Measurements from ENCODE around the gene ZNF281. TPM values are rescaled to one million over a fixed set of nuclear protein-coding genes. Genes with fewer than 3 reads are reported as not detected.

ZNF281 gene, protein sequence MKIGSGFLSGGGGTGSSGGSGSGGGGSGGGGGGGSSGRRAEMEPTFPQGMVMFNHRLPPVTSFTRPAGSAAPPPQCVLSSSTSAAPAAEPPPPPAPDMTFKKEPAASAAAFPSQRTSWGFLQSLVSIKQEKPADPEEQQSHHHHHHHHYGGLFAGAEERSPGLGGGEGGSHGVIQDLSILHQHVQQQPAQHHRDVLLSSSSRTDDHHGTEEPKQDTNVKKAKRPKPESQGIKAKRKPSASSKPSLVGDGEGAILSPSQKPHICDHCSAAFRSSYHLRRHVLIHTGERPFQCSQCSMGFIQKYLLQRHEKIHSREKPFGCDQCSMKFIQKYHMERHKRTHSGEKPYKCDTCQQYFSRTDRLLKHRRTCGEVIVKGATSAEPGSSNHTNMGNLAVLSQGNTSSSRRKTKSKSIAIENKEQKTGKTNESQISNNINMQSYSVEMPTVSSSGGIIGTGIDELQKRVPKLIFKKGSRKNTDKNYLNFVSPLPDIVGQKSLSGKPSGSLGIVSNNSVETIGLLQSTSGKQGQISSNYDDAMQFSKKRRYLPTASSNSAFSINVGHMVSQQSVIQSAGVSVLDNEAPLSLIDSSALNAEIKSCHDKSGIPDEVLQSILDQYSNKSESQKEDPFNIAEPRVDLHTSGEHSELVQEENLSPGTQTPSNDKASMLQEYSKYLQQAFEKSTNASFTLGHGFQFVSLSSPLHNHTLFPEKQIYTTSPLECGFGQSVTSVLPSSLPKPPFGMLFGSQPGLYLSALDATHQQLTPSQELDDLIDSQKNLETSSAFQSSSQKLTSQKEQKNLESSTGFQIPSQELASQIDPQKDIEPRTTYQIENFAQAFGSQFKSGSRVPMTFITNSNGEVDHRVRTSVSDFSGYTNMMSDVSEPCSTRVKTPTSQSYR
- total RNA-seq = 10 to 100 TPM; 29.8 to 31.3 TPM

DNA sequence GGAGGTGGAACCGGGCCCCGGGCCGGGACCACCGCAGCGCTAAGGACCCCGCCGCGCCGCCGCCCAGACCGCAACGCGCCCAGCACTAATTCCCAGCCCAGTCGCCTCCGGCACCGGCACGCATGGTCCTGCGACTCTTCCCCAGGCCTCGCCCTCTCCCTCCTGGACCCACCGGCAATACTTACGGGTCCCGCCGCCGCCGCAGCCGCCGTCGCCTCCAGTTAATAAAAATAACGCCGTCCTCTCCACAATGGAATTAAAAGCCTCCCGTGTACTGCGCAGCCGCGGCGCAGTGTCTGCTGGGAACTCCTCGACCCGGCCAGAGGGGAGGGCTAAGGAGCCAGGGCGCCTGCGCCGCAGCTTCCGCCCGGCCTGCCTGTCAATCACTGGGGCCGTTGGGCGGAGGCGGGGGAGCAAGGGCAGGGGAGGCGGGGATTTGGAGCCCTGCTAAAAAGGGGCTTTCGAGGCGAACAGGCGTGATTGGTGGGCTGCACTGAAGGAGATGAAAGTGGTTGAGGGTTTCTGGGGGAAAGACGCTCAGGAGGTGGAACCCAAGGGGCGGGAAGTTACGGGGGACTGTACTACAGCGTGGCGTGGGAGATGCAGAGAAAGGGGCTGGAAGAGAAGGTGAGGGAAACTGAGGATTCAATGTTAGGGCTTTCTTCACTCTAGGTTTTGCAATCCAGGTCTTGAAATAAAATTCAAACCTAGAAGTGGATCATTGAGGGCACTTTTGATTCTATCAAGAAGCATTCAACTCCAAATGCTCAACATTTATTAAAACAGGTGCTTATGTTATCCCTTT is at the start of gene ZNF281:
Gene ZNF281, minus strand, starts transcription at position 276 of the 805 bp plus-strand sequence. CDS start 331 bp downstream, outside the sequence.
- H3K27ac Mint-ChIP-seq = peak within 1 kb of the TSS; percentile 92 to 97
- peak; percentile 97 for DNase-seq (ENCODE audit: low spot score)
- H3K4me3 Mint-ChIP-seq = peak within 1 kb of the TSS; percentile 94
- peak; percentile 99 for ATAC-seq
- peaks cover 0 to 2% of the 10 kb centered on the region in 2 donors for H3K27me3 Mint-ChIP-seq
- peaks cover 38% of the 10 kb centered on the region for H3K36me3 Mint-ChIP-seq
- peaks cover 48 to 59% of the 10 kb centered on the region in 2 donors for H3K4me1 Mint-ChIP-seq (ENCODE audit: low read depth in 2 of 2)
- no peaks in the 10 kb centered on the region for H3K9me3 Mint-ChIP-seq

DNA sequence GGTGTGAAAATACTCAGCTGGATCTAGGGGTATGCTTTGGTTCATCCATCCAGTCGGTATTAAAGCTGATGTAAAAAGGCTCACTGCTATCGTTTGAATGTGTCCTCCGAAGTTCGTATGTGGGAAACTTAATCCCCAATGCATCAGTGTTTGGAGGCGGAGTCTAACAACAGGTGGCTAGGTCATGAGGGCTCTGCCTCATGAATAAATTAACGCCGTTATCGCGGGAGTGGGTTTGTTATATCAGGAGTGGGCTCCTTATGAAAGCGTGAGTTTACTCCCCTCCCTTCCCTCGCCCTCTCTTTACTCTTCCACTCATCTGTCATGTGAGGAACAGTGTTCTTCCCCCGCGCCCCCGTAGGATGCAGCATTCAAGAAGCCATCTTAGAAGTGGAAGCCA is 48.9 kb upstream of the ZNF281 start:
- no peaks in the 10 kb centered on the region for H3K27me3 Mint-ChIP-seq
- no peaks in the 10 kb centered on the region for H3K4me1 Mint-ChIP-seq (ENCODE audit: low read depth in 2 of 2)
- ATAC-seq (no peak), DNase-seq (ENCODE audit: low spot score) (no peak)
- H3K4me3 Mint-ChIP-seq = no peak overlapping the region
- no peaks in the 10 kb centered on the region for H3K9me3 Mint-ChIP-seq
- H3K36me3 Mint-ChIP-seq = no peaks in the 10 kb centered on the region
- H3K27ac Mint-ChIP-seq = no peak overlapping the region

DNA sequence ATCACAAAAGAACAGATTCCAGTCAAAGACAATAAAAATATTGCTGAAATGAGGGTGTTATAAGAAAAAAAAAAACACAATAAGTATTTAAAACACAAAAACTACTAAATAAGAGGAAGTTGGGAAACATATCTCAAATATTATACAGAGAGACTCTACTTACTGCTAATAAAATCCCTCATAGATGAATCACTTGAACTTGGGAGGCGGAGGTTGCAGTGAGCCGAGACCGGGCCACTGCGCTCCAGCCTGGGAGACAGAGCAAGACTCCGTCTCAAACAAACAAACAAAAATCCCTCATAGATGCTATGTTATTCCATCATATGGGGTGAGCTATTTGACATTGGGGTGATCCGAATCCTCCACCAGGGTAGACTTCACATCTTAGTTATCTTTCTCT is 48.0 kb upstream of the ZNF281 start:
- peaks cover 7 to 8% of the 10 kb centered on the region in 2 donors for H3K4me1 Mint-ChIP-seq (ENCODE audit: low read depth in 2 of 2)
- H3K27me3 Mint-ChIP-seq = peaks cover 0 to 5% of the 10 kb centered on the region in 2 donors
- DNase-seq (ENCODE audit: low spot score) (no peak), ATAC-seq (no peak)
- no peaks in the 10 kb centered on the region for H3K9me3 Mint-ChIP-seq
- H3K4me3 Mint-ChIP-seq = no peak overlapping the region
- H3K27ac Mint-ChIP-seq = no peak overlapping the region
- H3K36me3 Mint-ChIP-seq = no peaks in the 10 kb centered on the region

DNA sequence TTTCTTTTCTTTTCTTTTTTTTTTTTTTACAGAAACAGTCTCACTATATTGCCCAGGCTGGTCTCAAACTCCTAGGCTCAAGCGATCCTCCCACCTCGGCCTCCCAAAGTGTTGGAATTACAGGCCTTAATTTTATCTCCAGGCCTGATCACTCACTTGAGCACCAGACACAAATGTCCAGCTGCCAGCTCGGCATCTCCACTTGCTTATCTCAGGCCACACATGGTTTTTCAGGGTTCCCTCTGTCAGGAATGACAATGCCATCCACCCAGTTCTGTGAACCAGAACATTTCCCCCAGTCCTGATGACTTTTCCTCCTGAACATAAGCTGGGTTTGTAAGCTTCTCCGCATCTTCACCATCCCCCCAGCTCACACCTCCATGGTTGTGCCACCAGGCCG is 44.6 kb upstream of the ZNF281 start:
- Mint-ChIP-seq H3K4me3 (no peak overlapping the region), H3K27ac (peak overlapping the region in 1 of 2 donors; percentile 69), H3K4me1 (ENCODE audit: low read depth in 2 of 2) (peaks cover 13% of the 10 kb centered on the region in 2 donors), H3K27me3 (peaks cover 0 to 6% of the 10 kb centered on the region in 2 donors), H3K9me3 (no peaks in the 10 kb centered on the region), H3K36me3 (peaks cover 5% of the 10 kb centered on the region)
- DNase-seq (ENCODE audit: low spot score) (no peak), ATAC-seq (peak in 1 of 2 donors; percentile 15)

DNA sequence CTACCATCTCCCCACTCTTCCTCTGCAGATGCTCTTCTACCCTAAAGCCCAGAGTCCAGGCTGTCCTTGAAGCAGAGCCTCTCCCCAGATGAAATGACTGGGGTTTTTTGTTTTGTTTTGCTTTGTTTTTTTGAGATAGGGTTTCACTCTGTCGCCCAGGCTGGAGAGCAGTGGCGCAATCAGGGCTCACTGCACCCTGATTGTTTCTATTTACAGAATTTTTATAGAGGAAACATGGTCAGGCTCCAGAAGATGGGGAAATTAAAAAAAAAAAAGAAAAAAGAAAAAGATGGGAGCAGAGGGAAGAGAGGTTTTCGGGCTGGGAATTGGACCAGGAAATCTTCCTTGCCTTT is 43.7 kb upstream of the ZNF281 start:
- no peak for DNase-seq (ENCODE audit: low spot score)
- Mint-ChIP-seq H3K27me3 (peaks cover 0 to 6% of the 10 kb centered on the region in 2 donors), H3K9me3 (no peaks in the 10 kb centered on the region), H3K4me1 (ENCODE audit: low read depth in 2 of 2) (peaks cover 14% of the 10 kb centered on the region in 2 donors), H3K4me3 (no peak overlapping the region), H3K27ac (peak overlapping the region; percentile 1 to 69), H3K36me3 (peaks cover 5% of the 10 kb centered on the region)
- ATAC-seq = no peak

DNA sequence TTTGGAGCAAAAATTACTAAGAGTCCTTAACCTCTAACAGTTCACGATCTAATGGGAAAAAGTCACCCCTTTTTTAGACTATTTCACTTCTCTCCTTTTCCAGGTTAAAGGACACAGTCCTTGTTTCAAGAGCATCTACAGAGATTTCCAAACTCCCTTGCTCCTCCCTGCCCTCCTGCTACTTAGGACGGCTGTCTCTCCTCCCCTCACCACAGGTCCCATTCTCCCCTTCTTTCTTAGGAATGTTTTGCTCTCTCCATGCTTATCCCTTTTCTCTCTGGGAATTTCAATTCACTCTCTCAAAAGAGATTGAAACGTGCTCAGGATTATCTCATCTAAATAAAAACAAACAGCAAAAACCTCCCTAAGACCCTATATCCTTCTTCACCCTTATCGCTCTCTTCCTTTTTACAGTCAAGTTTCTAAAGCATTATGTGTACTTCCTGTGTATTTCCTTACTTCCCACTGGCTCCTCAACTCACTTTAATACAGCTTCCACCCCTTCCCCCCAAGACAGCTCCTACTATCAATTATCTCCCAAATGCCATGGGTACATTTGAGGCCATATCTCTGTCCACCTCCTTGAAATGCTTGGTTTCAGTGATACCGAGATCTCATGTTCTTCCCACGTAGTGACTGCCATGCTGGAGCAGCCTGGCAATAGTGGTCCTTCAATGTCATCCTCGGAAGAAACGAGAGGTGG is 43.2 kb upstream of the ZNF281 start:
- H3K36me3 Mint-ChIP-seq = peaks cover 5% of the 10 kb centered on the region
- peaks cover 17% of the 10 kb centered on the region in 2 donors for H3K4me1 Mint-ChIP-seq (ENCODE audit: low read depth in 2 of 2)
- H3K27me3 Mint-ChIP-seq = peaks cover 0 to 6% of the 10 kb centered on the region in 2 donors
- no peaks in the 10 kb centered on the region for H3K9me3 Mint-ChIP-seq
- DNase-seq (ENCODE audit: low spot score) = no peak
- peak overlapping the region; percentile 1 to 69 for H3K27ac Mint-ChIP-seq
- H3K4me3 Mint-ChIP-seq = no peak overlapping the region
- no peak for ATAC-seq

DNA sequence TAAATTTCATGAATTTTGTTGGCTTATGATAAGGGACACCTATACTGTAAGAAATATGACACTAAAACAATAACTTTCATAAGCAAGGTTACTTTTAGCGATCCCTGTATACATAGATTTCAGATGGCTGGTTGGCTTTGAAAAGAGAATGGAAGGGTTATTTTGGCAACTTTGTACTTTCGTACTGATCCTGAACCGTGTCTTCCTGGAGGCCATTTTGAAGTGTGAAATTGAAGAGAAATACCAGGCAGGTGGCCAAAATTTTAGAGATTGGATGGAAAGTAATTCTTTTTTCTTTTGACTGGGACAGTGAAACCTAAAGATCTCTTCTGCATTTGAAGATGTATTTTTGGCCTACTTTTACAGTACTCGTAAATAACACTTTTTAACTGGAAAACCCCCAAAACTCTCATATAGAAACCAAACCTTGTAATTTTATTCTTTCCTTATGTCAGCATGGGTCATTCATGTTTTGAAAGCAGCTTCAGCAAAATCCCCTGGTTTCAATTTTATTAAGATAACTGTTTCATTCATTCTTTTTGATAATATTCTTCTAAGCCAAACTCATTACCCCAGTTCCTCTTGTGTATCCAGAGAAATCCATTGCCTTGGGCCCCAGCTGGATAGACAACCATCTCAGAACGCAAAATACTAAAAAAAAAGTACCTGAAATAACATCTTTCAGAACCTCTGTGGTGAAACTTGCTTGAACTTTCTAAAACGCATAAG is 38.4 kb upstream of the ZNF281 start:
- peak overlapping the region; percentile 61 for H3K4me3 Mint-ChIP-seq
- H3K27ac Mint-ChIP-seq = peak overlapping the region; percentile 93 to 97
- peaks cover 33 to 43% of the 10 kb centered on the region in 2 donors for H3K4me1 Mint-ChIP-seq (ENCODE audit: low read depth in 2 of 2)
- DNase-seq (ENCODE audit: low spot score) (no peak), ATAC-seq (peak; percentile 83 to 88)
- no peaks in the 10 kb centered on the region for H3K9me3 Mint-ChIP-seq
- peaks cover 5% of the 10 kb centered on the region for H3K36me3 Mint-ChIP-seq
- peaks cover 0 to 5% of the 10 kb centered on the region in 2 donors for H3K27me3 Mint-ChIP-seq

DNA sequence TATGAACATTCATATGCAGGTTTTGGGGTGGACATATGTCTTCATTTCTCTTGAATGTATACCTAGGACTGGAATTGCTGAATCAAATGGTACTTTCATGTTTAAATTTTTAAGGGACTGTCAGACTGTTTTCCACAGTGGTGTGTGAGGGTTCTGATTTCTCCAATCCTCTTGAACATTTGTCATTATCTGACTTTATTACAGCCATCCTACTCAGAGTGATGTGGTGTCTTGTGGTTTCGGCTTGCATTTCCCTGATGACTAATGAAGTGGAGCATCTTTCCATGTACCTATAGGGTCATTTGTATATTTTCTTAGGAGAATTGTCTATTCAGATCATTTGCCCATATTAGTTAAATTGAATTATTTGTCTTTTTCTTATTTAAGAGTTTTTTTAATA is 35.4 kb upstream of the ZNF281 start:
- Mint-ChIP-seq H3K9me3 (no peaks in the 10 kb centered on the region), H3K27me3 (no peaks in the 10 kb centered on the region), H3K4me3 (peak overlapping the region; percentile 49), H3K36me3 (peaks cover 5% of the 10 kb centered on the region), H3K4me1 (ENCODE audit: low read depth in 2 of 2) (peaks cover 32 to 38% of the 10 kb centered on the region in 2 donors), H3K27ac (peak overlapping the region; percentile 93 to 97)
- ATAC-seq (peak; percentile 55 to 72), DNase-seq (ENCODE audit: low spot score) (no peak)

DNA sequence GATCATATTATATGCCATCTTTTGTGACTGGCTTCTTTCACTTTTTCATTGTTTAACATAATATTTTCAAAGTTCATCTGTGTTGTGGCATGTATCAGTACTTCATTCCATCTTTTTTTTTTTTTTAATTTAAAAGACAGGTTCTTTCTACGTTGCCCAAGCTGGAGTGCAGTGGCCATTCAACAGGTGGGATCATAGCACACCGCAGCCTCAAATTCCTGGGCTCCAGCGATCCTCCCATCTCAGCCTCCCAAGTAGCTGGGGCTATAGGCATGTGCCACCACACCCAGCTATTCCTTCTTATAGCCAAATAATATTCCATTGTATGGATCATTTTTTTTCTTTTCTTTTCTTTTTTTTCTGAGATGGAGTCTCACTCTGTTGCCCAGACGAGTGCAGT is 34.6 kb upstream of the ZNF281 start:
- no peak for DNase-seq (ENCODE audit: low spot score)
- Mint-ChIP-seq H3K4me3 (peak overlapping the region; percentile 49), H3K27me3 (no peaks in the 10 kb centered on the region), H3K27ac (peak overlapping the region; percentile 93 to 97), H3K36me3 (peaks cover under 1% of the 10 kb centered on the region), H3K9me3 (no peaks in the 10 kb centered on the region), H3K4me1 (ENCODE audit: low read depth in 2 of 2) (peaks cover 28 to 33% of the 10 kb centered on the region in 2 donors)
- no peak for ATAC-seq

DNA sequence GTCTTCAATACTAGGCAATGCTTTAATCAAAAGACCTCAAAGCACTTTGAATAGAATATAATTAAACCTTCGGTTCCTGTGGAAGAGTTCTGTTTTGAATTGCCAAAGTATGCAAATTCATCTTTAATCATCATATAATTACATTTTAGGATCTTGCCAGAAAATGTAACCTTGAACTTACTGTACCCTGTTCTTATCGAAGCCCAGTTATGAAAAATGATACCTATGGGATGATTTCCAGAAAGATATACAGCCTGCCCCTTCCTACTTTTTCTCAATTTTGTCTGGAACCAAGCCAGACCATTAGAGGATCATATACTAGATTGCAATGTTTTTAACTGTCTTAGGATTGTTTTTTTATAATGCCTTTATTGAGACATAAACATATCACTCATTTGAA is 34.0 kb upstream of the ZNF281 start:
- ATAC-seq = no peak
- Mint-ChIP-seq H3K27ac (peak overlapping the region in 1 of 2 donors; percentile 97), H3K4me1 (ENCODE audit: low read depth in 2 of 2) (peaks cover 27 to 32% of the 10 kb centered on the region in 2 donors), H3K4me3 (no peak overlapping the region), H3K9me3 (no peaks in the 10 kb centered on the region), H3K36me3 (no peaks in the 10 kb centered on the region), H3K27me3 (no peaks in the 10 kb centered on the region)
- no peak for DNase-seq (ENCODE audit: low spot score)

DNA sequence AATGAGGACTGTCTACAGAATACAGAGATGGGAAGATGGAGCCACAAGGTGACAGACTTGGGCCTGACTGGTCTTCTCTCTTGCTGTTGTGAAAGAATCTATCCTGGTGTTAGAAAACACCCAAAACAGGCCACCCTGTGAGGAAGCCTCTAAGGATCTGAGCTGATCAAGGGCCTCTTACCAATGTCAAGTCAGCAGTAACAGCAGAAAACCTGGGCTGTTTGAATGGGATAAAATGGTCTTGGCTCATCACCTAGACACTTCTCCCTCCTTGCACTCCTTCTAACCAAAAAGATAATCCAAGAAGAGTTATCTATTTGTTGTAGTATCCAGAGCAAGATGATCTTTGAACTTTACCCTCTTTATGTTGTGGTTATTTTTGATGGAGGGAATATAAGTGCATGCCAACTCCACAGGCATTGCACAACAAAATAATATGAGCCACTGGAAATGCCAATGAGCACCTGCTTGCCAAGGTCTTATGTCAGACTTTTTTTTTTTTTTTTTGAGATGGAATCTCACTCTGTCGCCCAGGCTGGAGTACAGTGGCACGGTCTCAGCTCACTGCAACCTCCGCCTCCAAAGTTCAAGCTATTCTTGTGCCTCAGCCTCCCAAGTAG is 32.8 kb upstream of the ZNF281 start:
- Mint-ChIP-seq H3K36me3 (no peaks in the 10 kb centered on the region), H3K4me1 (ENCODE audit: low read depth in 2 of 2) (peaks cover 24 to 31% of the 10 kb centered on the region in 2 donors), H3K27ac (no peak overlapping the region), H3K4me3 (no peak overlapping the region), H3K9me3 (no peaks in the 10 kb centered on the region), H3K27me3 (no peaks in the 10 kb centered on the region)
- DNase-seq (ENCODE audit: low spot score) = no peak
- ATAC-seq = no peak

DNA sequence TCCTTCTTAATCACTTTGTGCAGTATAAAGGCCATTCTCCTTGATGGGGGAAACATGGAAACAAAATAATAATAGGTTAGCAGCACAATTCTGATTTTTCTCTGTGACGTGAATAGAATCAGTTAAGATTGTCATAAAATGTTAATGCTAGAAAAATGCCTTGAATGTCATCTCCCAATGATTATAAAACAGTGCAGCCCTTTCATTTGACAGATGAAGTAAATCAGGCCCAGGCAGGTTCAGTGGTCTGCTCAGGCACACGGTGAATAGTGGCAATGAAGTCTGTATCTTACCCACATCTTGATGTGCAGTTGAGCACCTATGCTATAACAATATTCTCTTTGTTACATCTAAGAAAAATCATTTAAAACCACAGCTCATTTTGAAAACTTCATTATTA is 32.2 kb upstream of the ZNF281 start:
- H3K9me3 Mint-ChIP-seq = no peaks in the 10 kb centered on the region
- no peak overlapping the region for H3K4me3 Mint-ChIP-seq

More for the DNA sequence above, 32.2 kb upstream of the ZNF281 start:
- peaks cover 24 to 27% of the 10 kb centered on the region in 2 donors for H3K4me1 Mint-ChIP-seq (ENCODE audit: low read depth in 2 of 2)
- no peak for ATAC-seq
- H3K27me3 Mint-ChIP-seq = no peaks in the 10 kb centered on the region
- DNase-seq (ENCODE audit: low spot score) = no peak
- no peak overlapping the region for H3K27ac Mint-ChIP-seq
- no peaks in the 10 kb centered on the region for H3K36me3 Mint-ChIP-seq

All from natural killer cell treated with Interleukin-12 subunit alpha and Interleukin-12 subunit beta and Interleukin-15 and Interleukin-18, amount 100 ng/mL, for 72 hours (primary cell).